Smooth muscle cell (in vitro differentiated cells): ENCODE data around the gene PEX5. TPM values are rescaled to one million over a fixed set of nuclear protein-coding genes. Genes with fewer than 3 reads are reported as not detected.
"Not testable (repeated sequence)": the region's sequence is repeated elsewhere in the genome, so short reads cannot be mapped to it uniquely, and the experiment has no call there.

Source experiments
- DNase-seq: peaks from one replicate; lab custom pipeline; 2025; ENCODE audit not compliant: unreplicated experiment; lab: John Stamatoyannopoulos, UW
- H2AFZ ChIP-seq: fragments of 200-600 bp; sonication (generic); 2 replicates; pipeline ENCODE4 v1.6.0; 2016; ENCODE audit warnings: antibody characterized with exemption, low read depth, mild to moderate bottlenecking
- H3F3A ChIP-seq: fragments of 200-600 bp; sonication (generic); 2 replicates; pipeline ENCODE4 v1.6.0; 2017; ENCODE audit warnings: antibody characterized with exemption, low read depth
- H3K27ac ChIP-seq: fragments of 200-600 bp; sonication (generic); 2 replicates; pipeline ENCODE4 v1.5.1; 2016; ENCODE audit warnings: low read depth, mild to moderate bottlenecking
- H3K27me3 ChIP-seq: fragments of 200-600 bp; sonication (generic); 2 replicates; pipeline ENCODE4 v1.6.1; 2016; ENCODE audit warnings: low read depth, mild to moderate bottlenecking
- H3K36me3 ChIP-seq: fragments of 200-600 bp; sonication (generic); 2 replicates; pipeline ENCODE4 v1.5.1; 2016; ENCODE audit warnings: low read depth
- H3K4me1 ChIP-seq: fragments of 200-600 bp; sonication (generic); 2 replicates; pipeline ENCODE4 v1.5.1; 2016; ENCODE audit warnings: low read depth
- H3K4me2 ChIP-seq: fragments of 200-600 bp; sonication (generic); 2 replicates; pipeline ENCODE4 v1.6.0; 2016; ENCODE audit warnings: mild to moderate bottlenecking
- H3K4me3 ChIP-seq: fragments of 200-600 bp; sonication (generic); 2 replicates; pipeline ENCODE4 v1.5.1; 2016; ENCODE audit warnings: mild to moderate bottlenecking
- H3K79me2 ChIP-seq: fragments of 200-600 bp; sonication (generic); 2 replicates; pipeline ENCODE4 v1.6.0; 2016; ENCODE audit warnings: low read depth, mild to moderate bottlenecking
- H3K9ac ChIP-seq: fragments of 200-600 bp; sonication (generic); 2 replicates; pipeline ENCODE4 v1.6.0; 2016; ENCODE audit warnings: low read depth
- H3K9me3 ChIP-seq: fragments of 200-600 bp; sonication (generic); replicated peaks from 2 replicates; pipeline ENCODE4 v1.5.1; 2016; ENCODE audit warnings: low read depth
- H4K20me1 ChIP-seq: fragments of 200-600 bp; sonication (generic); 2 replicates; pipeline ENCODE4 v1.6.0; 2016; ENCODE audit warnings: low read depth
- CTCF ChIP-seq: fragments of 200-600 bp; sonication (generic); IDR thresholded peaks from 2 replicates; pipeline ENCODE4 v1.5.1; 2017; ENCODE audit warnings: borderline replicate concordance, mild to moderate bottlenecking, antibody characterized with exemption; ENCODE audit not compliant: insufficient read depth, poor library complexity, severe bottlenecking
- WGBS: methylation state at CpG from one replicate; pipeline ENCODE4 v1.1.7; 2016; ENCODE audit warnings: low lambda C conversion rate; 5-methylcytosine and 5-hydroxymethylcytosine counted together
- polyA plus RNA-seq: library from polyadenylated mRNA; unstranded; fragments of >200 nt; fragmentation: Nextera tagmentation; extraction: Ambion mirVana; gene quantifications from 2 replicates; pipeline ENCODE4 v1.2.1, GENCODE V29; 2016
- total RNA-seq: library from RNA; depleted of rRNA; stranded (reverse); fragments of >200 nt; gene quantifications from 2 replicates; pipeline ENCODE4 v1.2.3, GENCODE V29; 2014

Gene PEX5
- total and polyA plus RNA-seq, 2 experiments from 2014 or later, result 6.6 to 8.9 TPM

GRCh38 chr12:7242176-7243101, 53.0 kb downstream of the PEX5 start:
- H3F3A ChIP-seq, result no peaks in the 10 kb centered on the region
- H3K9me3 ChIP-seq, result no peaks in the 10 kb centered on the region
- H3K27me3 ChIP-seq, result no peaks in the 10 kb centered on the region
- H3K9ac ChIP-seq, result no peak overlapping the region
- no peaks in the 10 kb centered on the region for H3K36me3 ChIP-seq
- no peak overlapping the region for H3K4me3 ChIP-seq
- H2AFZ ChIP-seq, result no peak overlapping the region
- DNase-seq, result no peak
- H4K20me1 ChIP-seq, result no peaks in the 10 kb centered on the region
- TF ChIP-seq CTCF, result no peak
- H3K79me2 ChIP-seq, result no peaks in the 10 kb centered on the region
- WGBS, result 86% methylated on average over 7 of the region's 7 CpGs
- no peak overlapping the region for H3K4me2 ChIP-seq
- H3K27ac ChIP-seq, result no peak overlapping the region
- H3K4me1 ChIP-seq, result no peaks in the 10 kb centered on the region

DNA sequence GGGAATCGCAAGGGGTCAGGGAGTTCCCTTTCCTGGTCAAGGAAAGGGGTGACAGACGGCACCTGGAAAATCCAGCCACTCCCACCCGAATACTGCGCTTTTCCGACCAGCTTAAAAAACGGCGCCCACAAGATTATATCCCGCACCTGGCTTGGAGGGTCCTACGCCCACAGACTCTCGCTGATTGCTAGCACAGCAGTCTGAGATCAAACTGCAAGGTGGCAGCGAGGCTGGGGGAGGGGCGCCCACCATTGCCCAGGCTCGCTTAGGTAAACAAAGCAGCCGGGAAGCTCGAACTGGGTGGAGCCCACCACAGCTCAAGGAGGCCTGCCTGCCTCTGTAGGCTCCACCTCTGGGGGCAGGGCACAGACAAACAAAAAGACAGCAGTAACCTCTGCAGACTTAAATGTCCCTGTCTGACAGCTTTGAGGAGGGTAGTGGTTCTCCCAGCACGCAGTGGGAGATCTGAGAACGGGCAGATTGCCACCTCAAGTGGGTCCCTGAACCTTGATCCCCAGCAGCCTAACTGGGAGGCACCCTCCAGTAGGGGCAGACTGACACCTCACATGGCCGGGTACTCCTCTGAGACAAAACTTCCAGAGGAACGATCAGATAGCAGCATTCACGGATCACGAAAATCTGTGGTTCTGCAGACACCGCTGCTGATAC, 62.0 kb downstream of the PEX5 start:
- not testable (repeated sequence) for H3K4me2 ChIP-seq
- 93% methylated on average over 22 of the region's 22 CpGs for WGBS

GRCh38 chr12:7259060-7259459, 69.6 kb downstream of the PEX5 start:
- Histone ChIP-seq H3K4me3 (no peak overlapping the region), H3K9ac (no peak overlapping the region), H3K9me3 (no peaks in the 10 kb centered on the region), H4K20me1 (no peaks in the 10 kb centered on the region), H3K27ac (no peak overlapping the region), H2AFZ (no peak overlapping the region), H3K79me2 (no peaks in the 10 kb centered on the region), H3K36me3 (no peaks in the 10 kb centered on the region), H3K27me3 (no peaks in the 10 kb centered on the region), H3K4me1 (no peaks in the 10 kb centered on the region), H3F3A (no peaks in the 10 kb centered on the region), H3K4me2 (no peak overlapping the region)
- TF ChIP-seq CTCF, result no peak
- WGBS, result 86% methylated on average over 1 of the region's 1 CpG
- DNase-seq, result no peak

More for the DNA sequence above, 62.0 kb downstream of the PEX5 start:
- not testable (repeated sequence) for H3K4me1 ChIP-seq, H3F3A ChIP-seq, H3K79me2 ChIP-seq, H3K27me3 ChIP-seq, H4K20me1 ChIP-seq, H3K27ac ChIP-seq, H3K36me3 ChIP-seq, DNase-seq, H2AFZ ChIP-seq, H3K9me3 ChIP-seq, H3K4me3 ChIP-seq, H3K9ac ChIP-seq

Other genes with a start within 250 kb of the PEX5 start
- gene RNU7-1, start 245.9 kb upstream of the PEX5 start, total RNA-seq, result not detected in 2 replicates
- not detected in 2 replicates for gene RNU7-1, start 245.9 kb upstream of the PEX5 start, polyA plus RNA-seq
- 433 and 494 TPM in 2 replicates for gene C12orf57, start 245.7 kb upstream of the PEX5 start, total RNA-seq
- gene C12orf57, start 245.7 kb upstream of the PEX5 start, polyA plus RNA-seq, result 360 and 397 TPM in 2 replicates
- gene PTPN6, start 238.3 kb upstream of the PEX5 start, total RNA-seq, result 4.3 and 5.5 TPM in 2 replicates
- gene PTPN6, start 238.3 kb upstream of the PEX5 start, polyA plus RNA-seq, result 2.8 and 8.7 TPM in 2 replicates
- 148 and 162 TPM in 2 replicates for gene PHB2, start 219.0 kb upstream of the PEX5 start, total RNA-seq
- gene PHB2, start 219.0 kb upstream of the PEX5 start, polyA plus RNA-seq, result 139 and 155 TPM in 2 replicates
- 21.9 and 26.5 TPM in 2 replicates for gene EMG1, start 218.8 kb upstream of the PEX5 start, total RNA-seq
- gene EMG1, start 218.8 kb upstream of the PEX5 start, polyA plus RNA-seq, result 54.4 and 62.0 TPM in 2 replicates
- 16.9 and 28.3 TPM in 2 replicates for gene LPCAT3, start 171.2 kb upstream of the PEX5 start, total RNA-seq
- gene LPCAT3, start 171.2 kb upstream of the PEX5 start, polyA plus RNA-seq, result 34.3 and 35.9 TPM in 2 replicates
- 38.5 and 65.7 TPM in 2 replicates for gene C1S, start 129.0 kb upstream of the PEX5 start, total RNA-seq
- gene C1S, start 129.0 kb upstream of the PEX5 start, polyA plus RNA-seq, result 61.1 and 69.2 TPM in 2 replicates
- 51.2 and 58.9 TPM in 2 replicates for gene C1R, start 97.2 kb upstream of the PEX5 start, total RNA-seq
- gene C1R, start 97.2 kb upstream of the PEX5 start, polyA plus RNA-seq, result 78.7 and 83.8 TPM in 2 replicates
- gene C1RL, start 80.5 kb upstream of the PEX5 start, total RNA-seq, result 18.5 and 21.1 TPM in 2 replicates
- gene C1RL, start 80.5 kb upstream of the PEX5 start, polyA plus RNA-seq, result 8.7 and 9.8 TPM in 2 replicates
- gene RBP5, start 60.8 kb upstream of the PEX5 start, total RNA-seq, result not detected in 2 replicates
- gene RBP5, start 60.8 kb upstream of the PEX5 start, polyA plus RNA-seq, result 0.21 and 2.3 TPM in 2 replicates
- gene CLSTN3, start 59.3 kb upstream of the PEX5 start, total RNA-seq, result 26.5 and 51.0 TPM in 2 replicates
- gene CLSTN3, start 59.3 kb upstream of the PEX5 start, polyA plus RNA-seq, result 12.4 and 25.4 TPM in 2 replicates
- gene ACSM4, start 114.4 kb downstream of the PEX5 start, total RNA-seq, result not detected in 2 replicates
- gene ACSM4, start 114.4 kb downstream of the PEX5 start, polyA plus RNA-seq, result not detected in 2 replicates